Skeletal muscle tissue (tissue), 4 donors: ENCODE data around the gene DOCK4. TPM values are rescaled to one million over a fixed set of nuclear protein-coding genes. Genes with fewer than 3 reads are reported as not detected.

Source experiments
- H3K27ac ChIP-seq: one replicate; pipeline ENCODE4 v1.7.0; 2013; ENCODE audit warnings: mild to moderate bottlenecking, low read depth, low read length, inconsistent platforms
- H3K27me3 ChIP-seq, 3 donors: one replicate each; pipeline ENCODE4 v1.7.0; 2013; ENCODE audit warnings: low read length in 3 of 3; ENCODE audit not compliant: control insufficient read depth in 3 of 3, insufficient read depth in 3 of 3
- H3K36me3 ChIP-seq, 3 donors: one replicate each; pipeline ENCODE4 v1.7.0; 2013; ENCODE audit warnings: low read length in 3 of 3; ENCODE audit not compliant: control insufficient read depth in 3 of 3, insufficient read depth in 3 of 3
- H3K4me1 ChIP-seq, 3 donors: one replicate each; pipeline ENCODE4 v1.7.0; 2013; ENCODE audit warnings: low read length in 3 of 3, mild to moderate bottlenecking in 3 of 3; ENCODE audit not compliant: control insufficient read depth in 3 of 3, insufficient read depth in 3 of 3
- H3K4me3 ChIP-seq, 3 donors: one replicate each; pipeline ENCODE4 v1.7.0; 2013; ENCODE audit warnings: low read length in 3 of 3
- H3K9ac ChIP-seq, 3 donors: one replicate each; pipeline ENCODE4 v1.7.0; 2013; ENCODE audit warnings: low read length in 3 of 3, mild to moderate bottlenecking in 3 of 3, moderate library complexity in 2 of 3, low read depth in 1 of 3
- H3K9me3 ChIP-seq, 3 donors: one replicate each; pipeline ENCODE4 v1.7.0; 2013; ENCODE audit warnings: low read length in 3 of 3; ENCODE audit not compliant: control insufficient read depth in 3 of 3
- total RNA-seq: library from RNA; depleted of rRNA; stranded (reverse); fragments of >200 nt; gene quantifications from one replicate; pipeline ENCODE4 v1.2.3, GENCODE V29; 2014
- donor health status: Osteomylitis.

Gene DOCK4
- total RNA-seq, 1 donor from 2014 or later, result 24.5 TPM

DNA sequence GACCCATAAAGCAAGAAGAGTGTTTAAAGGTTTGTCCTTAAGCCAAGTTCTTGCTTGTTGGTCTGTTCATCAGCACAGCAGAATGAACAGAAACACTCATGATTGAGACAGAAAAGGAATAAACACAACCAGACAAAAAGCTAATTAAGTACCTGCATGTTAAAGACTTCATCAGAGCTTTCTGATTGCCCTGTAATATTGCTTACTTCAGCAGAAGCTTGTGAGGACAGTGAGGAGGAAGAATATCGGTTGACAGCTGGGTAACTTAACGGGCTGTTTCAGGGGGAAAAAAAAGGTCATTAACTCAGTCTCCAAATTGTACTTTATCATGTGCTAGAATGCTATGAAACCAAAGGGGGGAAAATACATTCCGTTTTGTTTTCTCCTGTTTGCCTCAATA, 465.3 kb downstream of the DOCK4 start:
- H3K27ac ChIP-seq, result no peak overlapping the region
- peaks cover 5 to 21% (median 14%) of the 10 kb centered on the region in 3 donors for H3K36me3 ChIP-seq
- peaks cover 4 to 6% (median 4%) of the 10 kb centered on the region in 3 donors for H3K4me1 ChIP-seq

DNA sequence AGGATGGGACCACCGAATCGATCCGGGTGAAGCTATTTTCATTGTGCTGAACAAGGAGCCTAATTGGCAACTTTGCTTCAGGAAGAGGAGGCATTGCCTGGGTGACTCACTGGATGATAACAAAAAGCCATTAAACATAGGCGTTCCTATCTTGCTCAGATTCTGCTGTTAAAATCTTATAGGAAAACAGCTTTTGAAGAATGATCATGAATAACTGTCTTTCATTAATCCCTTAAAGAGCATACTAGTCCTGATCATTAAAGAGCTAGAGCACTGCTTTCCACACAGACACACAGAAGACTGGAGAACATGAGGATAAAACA, 469.7 kb downstream of the DOCK4 start:
- no peak overlapping the region for H3K27ac ChIP-seq
- H3K27me3 ChIP-seq, result no peaks in the 10 kb centered on the region
- no peaks in the 10 kb centered on the region for H3K9me3 ChIP-seq
- peaks cover 10 to 17% (median 11%) of the 10 kb centered on the region in 3 donors for H3K4me1 ChIP-seq
- H3K9ac ChIP-seq, result peak overlapping the region in 1 of 3 donors; percentile 0
- no peak overlapping the region for H3K4me3 ChIP-seq
- H3K36me3 ChIP-seq, result peaks cover 7 to 23% (median 14%) of the 10 kb centered on the region in 3 donors

More for the DNA sequence above, 465.3 kb downstream of the DOCK4 start:
- H3K27me3 ChIP-seq, result no peaks in the 10 kb centered on the region
- no peak overlapping the region for H3K9ac ChIP-seq
- no peaks in the 10 kb centered on the region for H3K9me3 ChIP-seq
- H3K4me3 ChIP-seq, result no peak overlapping the region

DNA sequence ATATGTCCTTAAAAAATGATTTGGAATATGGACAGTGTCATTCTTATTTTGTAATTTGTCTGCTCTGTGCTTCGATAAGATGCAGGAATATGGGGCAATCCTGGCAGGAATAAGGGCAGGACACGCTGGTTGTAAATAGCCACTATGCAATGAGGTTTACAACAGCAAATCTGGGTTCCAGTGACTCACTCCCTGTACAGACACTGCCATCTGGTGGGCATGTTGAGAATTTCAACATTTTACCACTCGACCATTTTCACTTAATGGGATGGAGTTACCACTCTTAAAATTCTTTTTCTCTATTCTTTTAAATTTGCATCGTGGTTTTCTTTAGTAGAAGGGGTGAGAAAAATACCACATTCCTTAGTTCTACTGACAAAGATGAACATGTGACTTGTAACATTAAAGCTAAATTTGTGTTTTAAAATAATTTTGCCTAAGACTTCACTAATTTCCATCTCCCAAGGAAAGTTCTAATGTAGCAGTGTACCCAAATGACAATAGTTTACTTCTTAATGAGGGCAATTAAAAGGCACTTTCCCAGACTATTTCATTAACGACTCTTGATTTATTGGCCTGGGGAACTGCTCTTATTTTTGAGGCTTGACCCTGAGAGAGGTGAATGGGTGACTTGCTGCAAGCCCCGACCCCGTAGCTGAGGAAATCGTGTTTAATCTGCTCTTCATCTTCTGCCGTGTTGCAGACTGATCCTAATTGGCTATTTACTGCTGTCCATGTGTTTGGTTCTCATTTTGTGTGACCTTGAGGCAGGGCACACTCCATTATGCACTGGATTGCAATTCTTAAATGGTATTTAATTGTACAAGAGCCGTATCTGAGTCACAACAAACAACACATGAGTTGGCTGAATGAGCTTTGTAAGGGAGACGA, 470.3 kb downstream of the DOCK4 start:
- H3K36me3 ChIP-seq, result peaks cover 7 to 17% (median 11%) of the 10 kb centered on the region in 3 donors
- H3K9me3 ChIP-seq, result no peaks in the 10 kb centered on the region
- peaks cover 10 to 17% (median 11%) of the 10 kb centered on the region in 3 donors for H3K4me1 ChIP-seq
- peak overlapping the region; percentile 40 for H3K27ac ChIP-seq
- H3K27me3 ChIP-seq, result no peaks in the 10 kb centered on the region
- peak overlapping the region in 2 of 3 donors; percentile 0 to 15 for H3K9ac ChIP-seq
- no peak overlapping the region for H3K4me3 ChIP-seq

DNA sequence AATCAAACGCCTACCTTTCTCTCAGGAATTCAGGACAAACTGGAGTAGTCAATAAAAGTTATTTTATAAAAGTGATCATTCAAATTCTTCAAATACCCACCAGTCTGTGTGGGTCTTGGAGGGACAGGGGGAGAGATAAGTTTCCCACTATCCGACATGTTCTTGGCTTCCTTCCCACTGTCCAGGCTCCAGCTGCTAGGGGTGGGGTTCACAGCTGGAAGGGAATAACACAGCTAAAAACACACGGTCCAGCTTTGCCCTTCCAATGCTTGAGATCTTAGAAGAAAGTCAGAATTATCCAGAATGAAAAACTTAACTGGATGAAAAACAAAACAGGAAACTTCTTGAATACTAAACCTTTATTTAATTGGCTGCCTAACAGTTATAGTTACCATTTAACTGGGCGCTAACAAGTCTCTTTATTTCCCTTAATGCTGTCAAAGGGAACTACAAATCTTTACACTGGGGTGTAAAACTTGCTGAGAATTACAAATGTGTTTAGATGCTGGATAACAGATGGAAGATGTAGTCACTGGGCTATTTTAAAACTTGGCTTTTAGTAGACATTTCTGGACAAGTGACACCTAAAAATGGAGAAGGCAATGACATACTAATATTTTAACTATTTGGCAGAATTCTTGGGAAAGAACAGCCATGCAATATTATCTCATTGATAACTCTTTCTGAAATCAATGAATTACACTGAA, 471.1 kb downstream of the DOCK4 start:
- peak overlapping the region; percentile 40 for H3K27ac ChIP-seq
- H3K27me3 ChIP-seq, result no peaks in the 10 kb centered on the region
- peaks cover 10 to 17% (median 11%) of the 10 kb centered on the region in 3 donors for H3K4me1 ChIP-seq
- peaks cover 7 to 15% (median 10%) of the 10 kb centered on the region in 3 donors for H3K36me3 ChIP-seq
- H3K9ac ChIP-seq, result peak overlapping the region in 1 of 3 donors; percentile 15
- H3K4me3 ChIP-seq, result no peak overlapping the region
- no peaks in the 10 kb centered on the region for H3K9me3 ChIP-seq

DNA sequence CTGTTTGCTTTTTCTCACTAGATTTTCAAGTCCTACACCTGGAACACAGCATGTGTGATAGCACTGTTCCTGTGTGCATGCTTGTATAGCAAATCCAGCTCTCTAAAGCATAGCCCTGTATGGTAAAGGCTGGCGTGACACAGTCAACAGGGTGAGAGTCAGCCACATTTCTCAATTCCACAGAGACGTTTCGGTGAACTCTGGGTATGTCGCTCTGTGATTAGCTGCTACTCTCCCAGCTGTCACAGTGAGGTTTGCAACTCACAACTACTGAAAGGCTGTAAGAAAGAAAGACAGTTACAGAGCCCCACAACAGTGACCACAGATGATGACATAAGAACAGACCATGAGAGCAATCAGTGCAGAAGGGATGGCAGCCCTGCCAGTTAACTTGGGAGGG, 473.3 kb downstream of the DOCK4 start:
- no peak overlapping the region for H3K9ac ChIP-seq
- no peak overlapping the region for H3K27ac ChIP-seq
- peaks cover 10 to 17% (median 11%) of the 10 kb centered on the region in 3 donors for H3K4me1 ChIP-seq
- H3K4me3 ChIP-seq, result no peak overlapping the region
- H3K27me3 ChIP-seq, result no peaks in the 10 kb centered on the region
- H3K36me3 ChIP-seq, result peaks cover 5 to 14% (median 5%) of the 10 kb centered on the region in 3 donors
- H3K9me3 ChIP-seq, result no peaks in the 10 kb centered on the region

DNA sequence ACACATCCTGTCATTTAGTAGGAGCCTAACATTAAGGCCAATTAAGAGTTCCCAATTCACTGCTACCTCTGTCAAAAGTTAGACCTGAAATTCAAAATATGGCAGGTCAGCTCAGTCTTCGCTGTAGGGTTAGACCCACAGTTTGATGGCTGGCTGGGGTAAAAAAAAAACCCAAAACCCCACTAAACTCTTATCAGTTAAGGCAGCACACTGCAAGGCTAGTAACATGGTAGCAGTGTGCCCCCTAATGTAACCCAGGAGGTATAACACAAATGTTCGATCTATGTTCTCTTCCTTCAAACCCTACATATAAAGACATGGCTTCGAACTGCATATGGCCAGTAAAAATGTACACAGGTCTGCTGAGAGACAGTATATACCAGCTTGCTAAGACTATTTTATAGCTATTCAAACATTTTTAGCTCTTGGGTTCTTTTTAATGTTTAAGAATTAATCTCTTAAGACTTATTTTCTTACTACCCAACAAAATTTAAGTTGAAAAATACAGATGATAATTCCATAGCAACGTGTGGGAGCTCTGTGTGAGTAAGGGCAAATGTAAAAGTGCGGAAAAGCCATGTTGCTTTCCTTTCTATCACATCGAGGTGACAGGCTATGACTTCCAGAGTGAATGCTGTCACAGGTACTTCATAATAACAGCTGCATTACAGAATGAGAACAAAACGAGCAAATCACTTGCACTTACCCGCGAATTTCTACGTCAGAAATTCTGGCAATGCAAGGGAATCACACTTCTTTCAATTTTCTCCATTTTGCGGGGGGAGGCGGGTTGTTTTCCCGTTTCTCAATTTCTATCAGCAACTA, 475.5 kb downstream of the DOCK4 start:
- Histone ChIP-seq H3K4me3 (no peak overlapping the region), H3K27me3 (no peaks in the 10 kb centered on the region), H3K4me1 (peaks cover 6 to 8% (median 7%) of the 10 kb centered on the region in 3 donors), H3K9ac (no peak overlapping the region), H3K36me3 (peaks cover 5 to 17% (median 5%) of the 10 kb centered on the region in 3 donors), H3K9me3 (no peaks in the 10 kb centered on the region), H3K27ac (no peak overlapping the region)

DNA sequence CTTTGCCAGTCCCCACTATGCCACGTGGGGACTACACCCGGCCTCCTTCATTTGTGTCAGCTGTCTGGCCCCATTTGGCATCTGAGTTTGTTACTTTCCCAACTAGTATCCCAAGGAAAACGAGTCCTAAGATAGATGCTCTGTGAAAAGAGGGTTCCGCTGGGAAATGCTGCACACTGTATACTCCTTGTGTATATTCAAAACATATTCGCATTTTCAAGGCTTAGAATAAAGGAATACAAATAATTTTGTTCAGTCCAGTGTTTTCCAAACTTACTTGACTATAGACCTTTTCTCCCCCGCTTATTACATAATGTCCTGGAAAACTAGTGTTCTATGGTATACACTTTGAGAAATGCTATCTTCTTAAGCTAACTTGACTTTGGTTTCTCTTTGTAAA, 476.1 kb downstream of the DOCK4 start:
- H3K4me1 ChIP-seq, result peaks cover under 1 to 2% (median under 1%) of the 10 kb centered on the region in 3 donors
- no peak overlapping the region for H3K4me3 ChIP-seq
- H3K36me3 ChIP-seq, result peaks cover 5 to 17% (median 5%) of the 10 kb centered on the region in 3 donors
- H3K27me3 ChIP-seq, result no peaks in the 10 kb centered on the region
- H3K9ac ChIP-seq, result no peak overlapping the region
- no peaks in the 10 kb centered on the region for H3K9me3 ChIP-seq
- H3K27ac ChIP-seq, result no peak overlapping the region

DNA sequence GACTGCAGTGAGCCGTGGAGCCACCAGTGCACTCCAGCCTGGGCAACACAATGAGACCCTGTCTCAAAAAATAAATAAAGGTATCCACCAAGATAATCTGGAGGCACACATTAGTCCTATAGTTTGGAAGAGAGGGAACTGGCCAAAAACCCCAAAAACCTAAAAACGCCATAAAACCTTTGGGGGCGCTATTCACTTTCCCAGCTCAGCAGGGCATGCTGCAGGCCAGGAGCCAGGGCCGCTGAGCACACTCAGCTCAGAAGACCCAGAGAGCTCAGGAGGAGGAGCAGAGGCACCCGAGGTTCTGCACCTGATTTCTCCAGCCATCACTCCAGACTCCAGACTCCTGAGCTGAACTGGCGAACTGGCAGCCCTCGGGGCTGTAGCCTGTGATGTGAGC, 476.7 kb downstream of the DOCK4 start:
- Histone ChIP-seq H3K27me3 (no peaks in the 10 kb centered on the region), H3K9me3 (no peaks in the 10 kb centered on the region), H3K4me1 (no peaks in the 10 kb centered on the region), H3K36me3 (peaks cover 5 to 17% (median 5%) of the 10 kb centered on the region in 3 donors), H3K4me3 (no peak overlapping the region), H3K27ac (no peak overlapping the region), H3K9ac (no peak overlapping the region)

DNA sequence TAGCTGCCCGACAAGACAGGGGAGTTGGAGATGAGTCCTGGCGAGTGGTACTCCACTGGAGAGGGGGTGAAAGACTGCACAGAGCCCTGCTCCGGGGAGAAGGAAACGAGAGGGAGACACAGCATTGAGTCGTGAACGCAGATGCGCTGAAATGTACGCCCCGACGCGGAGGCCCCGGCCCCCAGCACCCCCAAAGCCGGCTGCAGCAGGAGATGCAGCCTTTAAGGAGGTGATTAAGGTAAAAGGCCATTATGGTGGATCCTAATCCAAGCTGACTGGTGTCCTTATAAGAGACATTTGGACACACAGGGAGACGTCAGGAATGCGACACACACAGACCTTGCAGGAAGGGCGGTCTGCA, 477.6 kb downstream of the DOCK4 start:
- Histone ChIP-seq H3K27ac (no peak overlapping the region), H3K9me3 (no peaks in the 10 kb centered on the region), H3K4me3 (no peak overlapping the region), H3K36me3 (peaks cover 5 to 17% (median 5%) of the 10 kb centered on the region in 3 donors), H3K9ac (no peak overlapping the region), H3K4me1 (no peaks in the 10 kb centered on the region), H3K27me3 (no peaks in the 10 kb centered on the region)
